RCC 7860 (cell line): Measurements from ENCODE around the gene CMIP.
A peak's percentile ranks its signal among the peaks of the same experiment; 100 is the strongest.

Experiments used
- DNase-seq: peaks from one replicate; pipeline ENCODE4 v3.0.0-alpha.2; 2015; ENCODE audit warnings: low spot score
- FAIRE-seq: peaks from 2 replicates; lab custom pipeline; 2012; peaks lifted over from hg19 to GRCh38; lab: Jason Lieb, UNC

CMIP gene

GRCh38 chr16:81491541-81492188 lies 47.1 kb downstream of the CMIP start:
- DNase-seq (peak; percentile 6), FAIRE-seq (no peak)

- peak; percentile 71 for FAIRE-seq
Measured at GRCh38 chr16:81492311-81492761, 47.7 kb downstream of the CMIP start.

GRCh38 chr16:81492965-81493754 lies 48.6 kb downstream of the CMIP start:
- FAIRE-seq (no peak), DNase-seq (no peak)

More at GRCh38 chr16:81492311-81492761, 47.7 kb downstream of the CMIP start:
- peak; percentile 68 for DNase-seq

GRCh38 chr16:81493755-81494433 lies 49.3 kb downstream of the CMIP start:
- peak; percentile 86 for DNase-seq

GRCh38 chr16:81494434-81494806 lies 49.8 kb downstream of the CMIP start:
- DNase-seq (no peak), FAIRE-seq (no peak)

More at GRCh38 chr16:81493755-81494433, 49.3 kb downstream of the CMIP start:
- peak; percentile 85 for FAIRE-seq

- FAIRE-seq, result no peak
- no peak for DNase-seq
Measured at GRCh38 chr16:81494888-81495287, 50.3 kb downstream of the CMIP start.

GRCh38 chr16:81495321-81496234 lies 51.0 kb downstream of the CMIP start:
- DNase-seq, result no peak
- FAIRE-seq, result no peak

GRCh38 chr16:81496321-81496720 lies 51.7 kb downstream of the CMIP start:
- FAIRE-seq (no peak), DNase-seq (no peak)

- no peak for FAIRE-seq
- no peak for DNase-seq
Measured at GRCh38 chr16:81496742-81497141, 52.1 kb downstream of the CMIP start.

GRCh38 chr16:81497690-81498089 lies 53.1 kb downstream of the CMIP start:
- DNase-seq, result no peak
- no peak for FAIRE-seq

GRCh38 chr16:81498351-81498750 lies 53.7 kb downstream of the CMIP start:
- FAIRE-seq (no peak), DNase-seq (no peak)

GRCh38 chr16:81499576-81500380 lies 55.2 kb downstream of the CMIP start:
- DNase-seq (no peak), FAIRE-seq (no peak)

- FAIRE-seq, result no peak
- peak; percentile 49 for DNase-seq
Measured at GRCh38 chr16:81500833-81501521, 56.4 kb downstream of the CMIP start.

- no peak for FAIRE-seq
Measured at GRCh38 chr16:81502396-81503070, 57.9 kb downstream of the CMIP start.

GRCh38 chr16:81505011-81505661 lies 60.5 kb downstream of the CMIP start:
- no peak for FAIRE-seq
- DNase-seq, result peak; percentile 17

More at GRCh38 chr16:81502396-81503070, 57.9 kb downstream of the CMIP start:
- DNase-seq, result no peak

- no peak for FAIRE-seq
- no peak for DNase-seq
Measured at GRCh38 chr16:81509404-81509803, 64.8 kb downstream of the CMIP start.

- DNase-seq (no peak), FAIRE-seq (no peak)
Measured at GRCh38 chr16:81510016-81510415, 65.4 kb downstream of the CMIP start.

- peak; percentile 65 for FAIRE-seq
- peak; percentile 86 for DNase-seq
Measured at GRCh38 chr16:81511371-81511770, 66.8 kb downstream of the CMIP start.
